Fibroblast of lung (primary cell): ENCODE results near the gene UNC5A. TPM values are rescaled to one million over a fixed set of nuclear protein-coding genes. Genes with fewer than 3 reads are reported as not detected.

ENCODE experiments used
- DNase-seq, 2 donors: peaks; one replicate each; pipeline versions ENCODE4 v3.0.0 to v3.0.0-alpha.2; 2010; ENCODE audit warnings: low read depth in 2 of 2
- H2AFZ ChIP-seq: 2 replicates; pipeline ENCODE4 v1.5.1; 2012; ENCODE audit warnings: low read length, control low read depth, inconsistent platforms
- H3K27ac ChIP-seq: 2 replicates; pipeline ENCODE4 v1.5.1; 2011; ENCODE audit warnings: low read length, control low read depth; ENCODE audit not compliant: insufficient read depth
- H3K27me3 ChIP-seq: 2 replicates; pipeline ENCODE4 v1.5.1; 2011; ENCODE audit warnings: mild to moderate bottlenecking, low read length; ENCODE audit not compliant: control insufficient read depth, insufficient read depth
- H3K36me3 ChIP-seq: 2 replicates; pipeline ENCODE4 v1.5.1; 2011; ENCODE audit warnings: low read length; ENCODE audit not compliant: control insufficient read depth, insufficient read depth
- H3K4me1 ChIP-seq: 2 replicates; pipeline ENCODE4 v1.5.1; 2011; ENCODE audit warnings: low read length; ENCODE audit not compliant: control insufficient read depth, insufficient read depth; ENCODE audit errors: extremely low read depth
- H3K4me2 ChIP-seq: 2 replicates; pipeline ENCODE4 v1.5.1; 2011; ENCODE audit warnings: low read length, control low read depth; ENCODE audit not compliant: insufficient read depth; ENCODE audit errors: extremely low read depth
- H3K4me3 ChIP-seq, 4 experiments: fragments of 200-600 bp in 1 of 4; sonication (generic) in 1 of 4; replicated peaks in 1 of 4; 2 replicates each; pipeline ENCODE4 v1.5.1; 2011 to 2016; ENCODE audit warnings: low read length in 4 of 4, low read depth in 3 of 4, mild to moderate bottlenecking in 3 of 4, control low read depth in 2 of 4, inconsistent platforms in 1 of 4, mixed read lengths in 1 of 4; ENCODE audit not compliant: insufficient read depth in 1 of 4; ENCODE audit errors: control extremely low read depth in 1 of 4
- H3K79me2 ChIP-seq: 2 replicates; pipeline ENCODE4 v1.5.1; 2012; ENCODE audit warnings: mild to moderate bottlenecking, low read length, inconsistent platforms; ENCODE audit not compliant: control insufficient read depth, insufficient read depth
- H3K9ac ChIP-seq: 2 replicates; pipeline ENCODE4 v1.5.1; 2011; ENCODE audit warnings: mild to moderate bottlenecking, low read length, control low read depth; ENCODE audit not compliant: insufficient read depth
- H3K9me3 ChIP-seq: 2 replicates; pipeline ENCODE4 v1.5.1; 2012; ENCODE audit warnings: low read depth, low read length; ENCODE audit not compliant: control insufficient read depth, insufficient read depth
- H4K20me1 ChIP-seq: 2 replicates; pipeline ENCODE4 v1.5.1; 2011; ENCODE audit warnings: low read length; ENCODE audit not compliant: control insufficient read depth, insufficient read depth; ENCODE audit errors: extremely low read depth
- EZH2 ChIP-seq: IDR thresholded peaks from 2 replicates; pipeline ENCODE4 v1.5.1; 2012; ENCODE audit warnings: low read length, control low read depth, mild to moderate bottlenecking; ENCODE audit errors: missing control alignments
- polyA plus RNA-seq, 2 donors: library from polyadenylated mRNA; depleted of rRNA in 1 of 2; stranded (reverse) in 1 of 2; unstranded in 1 of 2; fragments of >200 nt; gene quantifications; 2 replicates each; pipeline ENCODE4 v1.2.1, GENCODE V29; 2011 to 2012; ENCODE audit warnings: missing spikeins in 1 of 2
- total RNA-seq: library from RNA; depleted of rRNA; stranded (reverse); fragments of >200 nt; gene quantifications from 2 replicates; pipeline ENCODE4 v1.2.1, GENCODE V29; 2014
- TF ChIP-seq, protein P1 (sequence below), 2 donors: IDR thresholded peaks in 1 of 2; conservative IDR thresholded peaks in 1 of 2; 1 replicate in 1 of 2; 2 replicates in 1 of 2; pipeline ENCODE4 v1.5.1; 2011 to 2012; ENCODE audit warnings: low read length in 2 of 2, control low read depth in 1 of 2, inconsistent platforms in 1 of 2, low read depth in 1 of 2, mild to moderate bottlenecking in 1 of 2

UNC5A gene
- total and polyA plus RNA-seq, 2 donors (not counting 1 experiment from before 2014, with no cell fraction given): not detected

- H4K20me1 ChIP-seq: no peaks in the 10 kb centered on the region
- no peak for TF ChIP-seq EZH2
- TF ChIP-seq, protein P1, sequence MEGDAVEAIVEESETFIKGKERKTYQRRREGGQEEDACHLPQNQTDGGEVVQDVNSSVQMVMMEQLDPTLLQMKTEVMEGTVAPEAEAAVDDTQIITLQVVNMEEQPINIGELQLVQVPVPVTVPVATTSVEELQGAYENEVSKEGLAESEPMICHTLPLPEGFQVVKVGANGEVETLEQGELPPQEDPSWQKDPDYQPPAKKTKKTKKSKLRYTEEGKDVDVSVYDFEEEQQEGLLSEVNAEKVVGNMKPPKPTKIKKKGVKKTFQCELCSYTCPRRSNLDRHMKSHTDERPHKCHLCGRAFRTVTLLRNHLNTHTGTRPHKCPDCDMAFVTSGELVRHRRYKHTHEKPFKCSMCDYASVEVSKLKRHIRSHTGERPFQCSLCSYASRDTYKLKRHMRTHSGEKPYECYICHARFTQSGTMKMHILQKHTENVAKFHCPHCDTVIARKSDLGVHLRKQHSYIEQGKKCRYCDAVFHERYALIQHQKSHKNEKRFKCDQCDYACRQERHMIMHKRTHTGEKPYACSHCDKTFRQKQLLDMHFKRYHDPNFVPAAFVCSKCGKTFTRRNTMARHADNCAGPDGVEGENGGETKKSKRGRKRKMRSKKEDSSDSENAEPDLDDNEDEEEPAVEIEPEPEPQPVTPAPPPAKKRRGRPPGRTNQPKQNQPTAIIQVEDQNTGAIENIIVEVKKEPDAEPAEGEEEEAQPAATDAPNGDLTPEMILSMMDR (conservative IDR thresholded peaks at IDR 0.05 in 1 of 2, IDR thresholded peaks at IDR 0.05 in 1 of 2; ENCODE audit: low read depth in 1 of 2, low read length in 2 of 2): no peak
Measured at GRCh38 chr5:176827736-176828414, 17.5 kb downstream of the UNC5A start.

DNA sequence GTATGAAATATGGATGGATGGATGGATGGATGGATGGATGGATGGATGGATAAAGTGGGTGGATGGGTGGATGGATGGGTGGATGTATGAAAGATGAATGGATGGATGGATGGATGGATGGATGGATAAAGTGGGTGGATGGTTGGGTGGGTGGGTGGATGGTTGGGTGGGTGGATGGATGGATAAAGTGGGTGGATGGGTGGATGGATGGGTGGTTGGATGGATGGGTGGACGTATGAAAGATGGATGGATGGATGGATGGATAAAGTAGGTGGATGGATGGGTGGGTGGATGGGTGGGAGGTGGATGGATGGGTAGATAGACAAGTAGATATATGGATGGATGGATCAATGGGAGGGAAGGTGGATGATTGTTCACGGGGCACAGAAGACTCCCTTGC, 19.0 kb downstream of the UNC5A start:
- no peak for TF ChIP-seq EZH2
- TF ChIP-seq, protein P1 (conservative IDR thresholded peaks at IDR 0.05 in 1 of 2, IDR thresholded peaks at IDR 0.05 in 1 of 2; ENCODE audit: low read depth in 1 of 2, low read length in 2 of 2): no peak
- no peak overlapping the region for H3K4me3 ChIP-seq

More at GRCh38 chr5:176827736-176828414, 17.5 kb downstream of the UNC5A start:
- Histone ChIP-seq H3K79me2 (no peaks in the 10 kb centered on the region), H3K9me3 (no peaks in the 10 kb centered on the region), H2AFZ (no peak overlapping the region), H3K27ac (no peak overlapping the region), H3K36me3 (no peaks in the 10 kb centered on the region), H3K4me3 (no peak overlapping the region), H3K27me3 (peaks cover 3% of the 10 kb centered on the region), H3K9ac (no peak overlapping the region), H3K4me1 (no peaks in the 10 kb centered on the region), H3K4me2 (no peak overlapping the region)
- no peak for DNase-seq

GRCh38 chr5:176830422-176830994, 20.1 kb downstream of the UNC5A start:
- DNase-seq: no peak
- Histone ChIP-seq H2AFZ (no peak overlapping the region), H4K20me1 (no peaks in the 10 kb centered on the region), H3K4me1 (no peaks in the 10 kb centered on the region), H3K27ac (no peak overlapping the region), H3K9me3 (no peaks in the 10 kb centered on the region), H3K4me2 (no peak overlapping the region), H3K27me3 (peaks cover 3% of the 10 kb centered on the region), H3K36me3 (no peaks in the 10 kb centered on the region), H3K9ac (no peak overlapping the region), H3K4me3 (no peak overlapping the region), H3K79me2 (no peaks in the 10 kb centered on the region)
- TF ChIP-seq EZH2: no peak
- TF ChIP-seq, protein P1 (conservative IDR thresholded peaks at IDR 0.05 in 1 of 2, IDR thresholded peaks at IDR 0.05 in 1 of 2; ENCODE audit: low read depth in 1 of 2, low read length in 2 of 2): no peak

More for the DNA sequence above, 19.0 kb downstream of the UNC5A start:
- Histone ChIP-seq H3K36me3 (no peaks in the 10 kb centered on the region), H4K20me1 (no peaks in the 10 kb centered on the region), H3K4me2 (no peak overlapping the region), H3K79me2 (no peaks in the 10 kb centered on the region), H3K9me3 (no peaks in the 10 kb centered on the region), H3K27ac (no peak overlapping the region), H3K9ac (no peak overlapping the region), H3K4me1 (no peaks in the 10 kb centered on the region), H3K27me3 (peaks cover 3% of the 10 kb centered on the region), H2AFZ (no peak overlapping the region)
- no peak for DNase-seq
